ENCODE results near the gene CRB2.

DNA sequence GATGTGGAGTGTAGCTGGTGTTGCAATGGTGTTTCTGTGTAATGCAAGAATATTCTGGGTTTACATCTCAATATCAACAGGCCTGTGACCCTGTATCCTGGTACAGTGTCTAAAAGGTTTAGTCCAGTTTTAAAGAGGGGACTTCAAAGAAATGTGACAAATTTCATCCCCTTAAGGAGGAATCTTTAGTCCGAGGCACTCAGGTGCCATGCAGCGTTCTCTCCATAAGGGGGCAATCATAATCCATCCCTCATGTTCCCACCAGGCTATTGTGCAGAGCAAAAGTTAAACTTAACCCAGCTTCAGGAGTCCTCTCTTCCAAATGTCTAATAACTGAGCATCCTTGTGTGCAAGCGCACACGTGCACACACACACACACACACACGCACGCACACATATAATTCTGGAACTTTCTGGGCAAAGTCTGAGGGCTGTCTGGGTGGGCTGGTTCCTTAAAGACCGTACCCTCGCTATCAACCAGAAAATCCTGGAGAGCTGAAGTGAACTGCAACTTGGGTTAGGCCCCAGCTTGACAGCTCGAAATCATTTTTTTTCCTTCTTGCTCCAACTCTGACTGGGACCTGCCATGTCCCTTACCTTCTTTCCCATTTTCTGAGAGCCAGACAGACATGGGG, 46.0 kb downstream of the CRB2 start:
- TF ChIP-seq GATA2 (IDR thresholded peaks at IDR 0.05; ENCODE audit: low read depth, low read length) (no peak), GATA3 (IDR thresholded peaks at IDR 0.05; ENCODE audit: low read depth, low read length) (no peak)
